Stimulated activated CD8-positive, alpha-beta memory T cell treated with anti-CD3 and anti-CD28 coated beads, Interleukin-4, amount 100 ng/mL, for 1 hour (primary cell): ENCODE data around the gene CLSTN1.
A peak's percentile ranks its signal among the peaks of the same experiment; 100 is the strongest.
"Not testable (repeated sequence)": the region's sequence is repeated elsewhere in the genome, so short reads cannot be mapped to it uniquely, and the experiment has no call there.

ENCODE experiments used
- DNase-seq, 2 donors: peaks; one replicate each; pipeline ENCODE4 v3.0.0-alpha.2; 2020; ENCODE audit warnings: low read depth in 2 of 2, low spot score in 1 of 2

CLSTN1 gene

GRCh38 chr1:9798236-9799130, 25.3 kb downstream of the CLSTN1 start:
- DNase-seq: no peak

- DNase-seq: no peak
These were observed 26.7 kb downstream of the CLSTN1 start for GRCh38 chr1:9797049-9797448.

DNA sequence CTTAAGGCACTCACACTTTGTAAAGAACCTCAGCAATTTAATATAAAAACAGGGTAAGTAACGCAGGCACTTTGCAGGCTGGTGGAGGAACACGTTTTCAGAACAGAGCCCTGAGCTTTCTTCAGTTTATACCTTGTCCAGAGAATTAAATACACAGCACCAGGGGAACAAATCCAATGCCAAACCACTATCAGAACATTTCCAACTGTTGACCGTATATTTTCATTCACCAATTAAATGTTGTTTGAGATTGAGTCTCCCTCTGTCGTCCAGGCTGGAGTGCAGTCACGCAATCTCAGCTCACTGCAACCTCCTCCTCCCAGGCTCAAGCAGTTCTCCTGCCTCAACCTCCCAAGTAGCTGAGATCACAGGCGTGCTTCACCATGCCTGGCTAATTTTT, 29.7 kb downstream of the CLSTN1 start:
- no peak for DNase-seq

GRCh38 chr1:9793291-9793690, 30.5 kb downstream of the CLSTN1 start:
- no peak for DNase-seq

GRCh38 chr1:9792156-9793042, 31.4 kb downstream of the CLSTN1 start:
- DNase-seq: no peak

GRCh38 chr1:9789700-9790099, 34.1 kb downstream of the CLSTN1 start:
- not testable (repeated sequence) for DNase-seq

- DNase-seq: no peak
These were observed 36.1 kb downstream of the CLSTN1 start for GRCh38 chr1:9787702-9788101.

DNA sequence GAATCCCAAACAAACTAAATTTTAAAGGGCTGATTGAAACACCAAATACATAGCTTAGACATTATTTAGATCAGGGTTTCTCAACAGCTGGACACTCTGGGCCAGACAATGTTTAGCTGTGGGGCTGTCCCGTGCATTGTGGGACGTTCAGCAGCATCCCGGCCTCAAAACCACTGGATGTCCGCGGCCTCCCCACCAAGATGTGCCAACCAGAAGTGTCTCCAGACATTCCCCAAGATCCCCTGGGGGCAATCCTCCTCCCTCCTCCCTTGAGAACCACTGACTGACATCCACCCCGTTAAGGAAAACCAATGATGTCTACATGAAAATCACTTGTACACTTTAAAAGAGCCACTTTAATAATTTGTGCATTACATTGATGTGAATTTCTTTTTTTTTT, 38.4 kb downstream of the CLSTN1 start:
- DNase-seq: no peak

- peak; percentile 28 to 35 for DNase-seq
These were observed 39.1 kb downstream of the CLSTN1 start for GRCh38 chr1:9784508-9785133.

DNA sequence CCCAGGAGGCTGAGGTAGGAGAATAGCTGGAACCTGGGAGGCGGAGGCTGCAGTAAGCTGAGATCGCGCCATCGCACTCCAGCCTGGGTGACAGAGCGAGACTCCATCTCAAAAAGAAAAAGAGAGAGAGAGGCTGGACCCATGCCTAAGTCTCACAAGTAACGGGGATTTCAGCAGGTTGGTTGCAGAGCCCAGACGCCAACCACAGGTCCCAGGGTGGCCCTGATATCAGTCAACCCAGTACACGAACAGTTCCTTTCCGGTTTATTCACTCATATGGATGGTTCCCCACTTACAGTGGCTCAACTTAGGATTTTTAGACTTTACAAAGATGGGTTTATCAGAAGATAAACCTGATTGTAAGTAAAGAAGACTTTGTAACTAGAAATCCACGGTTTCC, 40.9 kb downstream of the CLSTN1 start:
- DNase-seq: no peak

- DNase-seq: no peak
These were observed 41.5 kb downstream of the CLSTN1 start for GRCh38 chr1:9782116-9782751.

DNA sequence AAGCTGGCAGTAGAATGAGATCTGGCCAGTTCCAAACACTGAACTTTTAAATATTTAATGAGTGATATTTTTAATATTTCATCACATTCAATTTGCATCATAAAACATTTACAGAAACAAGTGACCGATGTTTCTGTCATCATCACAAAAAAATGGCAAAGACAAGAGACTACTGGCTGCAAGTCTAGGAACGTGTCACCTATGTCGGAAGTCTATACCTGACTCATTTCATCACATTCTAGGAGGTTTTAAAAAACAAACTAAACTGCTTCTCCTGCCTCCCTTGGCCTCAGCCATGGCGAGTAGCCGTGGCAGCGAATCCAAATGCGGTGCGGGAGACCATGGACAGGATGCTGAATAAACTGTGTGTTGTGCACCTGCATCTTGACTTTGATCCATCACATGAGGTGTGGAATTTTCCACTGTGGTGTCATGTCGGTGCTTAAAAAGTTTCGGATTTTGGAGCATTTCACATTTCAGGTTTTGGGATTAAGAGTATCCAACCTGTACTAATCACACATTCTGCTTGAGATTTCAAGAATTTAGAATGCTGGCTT, 43.1 kb downstream of the CLSTN1 start:
- DNase-seq: no peak

DNA sequence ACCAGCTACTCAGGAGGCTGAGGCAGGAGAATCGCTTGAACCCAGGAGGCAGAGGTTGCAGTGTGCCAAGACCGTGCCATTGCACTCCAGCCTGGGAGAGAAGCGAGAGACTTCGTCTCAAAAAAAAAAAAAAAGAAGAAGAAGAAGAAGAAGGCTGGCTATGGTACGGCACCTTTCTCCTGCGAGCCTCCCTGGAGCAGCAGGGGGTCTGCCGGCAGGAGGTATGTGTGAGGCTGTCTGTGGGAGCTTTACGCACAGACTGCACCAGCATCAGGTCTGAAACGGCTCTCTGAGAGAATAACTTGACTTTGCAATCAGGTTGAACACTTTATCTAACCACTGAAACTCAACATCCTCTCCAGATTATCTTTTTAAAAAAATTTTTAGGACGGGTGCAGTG, 44.9 kb downstream of the CLSTN1 start:
- no peak for DNase-seq

- DNase-seq: no peak
These were observed 47.1 kb downstream of the CLSTN1 start for GRCh38 chr1:9776685-9777084.

DNA sequence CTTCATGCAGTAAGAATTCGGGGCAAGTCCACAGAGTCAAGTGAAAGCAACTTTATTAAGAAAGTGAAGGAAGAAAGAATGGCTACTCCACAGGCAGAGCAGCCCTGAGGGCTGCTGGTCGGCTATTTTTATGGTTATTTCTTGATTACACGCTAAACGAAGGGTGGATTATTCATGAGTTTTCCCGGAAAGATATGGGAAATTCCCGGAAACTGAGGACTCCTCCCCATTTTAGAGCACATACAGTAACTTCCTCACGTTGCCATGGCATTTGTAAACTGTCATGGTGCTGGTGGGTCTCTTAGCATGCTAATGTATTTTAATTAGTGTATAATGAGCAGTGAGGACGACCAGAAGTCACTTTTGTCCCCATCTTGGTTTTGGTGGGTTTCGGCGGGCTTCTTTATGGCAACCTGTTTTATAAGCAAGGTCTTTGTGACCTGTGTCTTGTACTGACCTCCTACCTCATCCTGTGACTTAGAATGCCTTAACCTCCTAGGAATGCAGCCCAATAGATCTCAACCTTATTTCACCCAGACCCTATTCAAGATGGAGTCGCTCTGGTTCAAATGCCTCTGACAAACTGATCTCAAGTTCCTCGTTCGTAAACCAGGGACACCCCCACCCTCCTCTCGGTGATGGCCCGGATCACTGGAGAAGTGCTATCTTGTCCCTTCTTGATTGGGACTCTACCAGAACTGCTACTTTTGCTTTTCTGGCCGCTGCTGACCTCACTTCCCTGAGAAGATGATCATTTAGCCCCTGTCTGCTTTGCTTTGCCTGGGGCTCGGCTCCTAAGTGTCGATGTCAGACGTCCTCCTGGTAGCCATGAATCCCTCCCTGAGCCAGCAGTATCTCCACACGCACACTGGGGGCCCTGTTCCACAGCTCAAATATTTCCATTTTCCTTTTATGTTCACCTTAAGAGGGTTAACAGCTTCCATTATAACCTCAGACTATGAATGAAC, 48.8 kb downstream of the CLSTN1 start:
- DNase-seq: no peak

GRCh38 chr1:9770298-9770697, 53.5 kb downstream of the CLSTN1 start:
- no peak for DNase-seq

DNA sequence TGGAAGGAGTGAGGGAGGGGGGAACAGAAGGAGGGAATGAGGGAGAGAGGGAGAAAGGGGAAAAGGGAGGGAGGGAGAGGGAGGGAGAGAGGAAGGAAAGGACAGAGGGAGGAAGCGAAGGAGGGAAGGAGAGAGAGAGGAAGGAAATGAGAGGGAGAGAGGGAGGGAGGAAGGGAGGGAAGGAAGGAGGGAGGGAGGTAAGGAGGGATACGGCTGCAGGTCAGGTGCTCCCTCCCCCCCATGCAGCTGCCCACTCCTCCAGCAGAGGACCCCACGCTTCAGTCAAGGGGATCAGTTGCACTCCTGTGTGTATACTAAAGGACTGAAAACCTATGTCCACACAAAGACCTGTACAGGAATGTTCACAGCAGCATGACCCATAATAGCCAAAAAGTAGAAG, 54.8 kb downstream of the CLSTN1 start:
- no peak for DNase-seq

DNA sequence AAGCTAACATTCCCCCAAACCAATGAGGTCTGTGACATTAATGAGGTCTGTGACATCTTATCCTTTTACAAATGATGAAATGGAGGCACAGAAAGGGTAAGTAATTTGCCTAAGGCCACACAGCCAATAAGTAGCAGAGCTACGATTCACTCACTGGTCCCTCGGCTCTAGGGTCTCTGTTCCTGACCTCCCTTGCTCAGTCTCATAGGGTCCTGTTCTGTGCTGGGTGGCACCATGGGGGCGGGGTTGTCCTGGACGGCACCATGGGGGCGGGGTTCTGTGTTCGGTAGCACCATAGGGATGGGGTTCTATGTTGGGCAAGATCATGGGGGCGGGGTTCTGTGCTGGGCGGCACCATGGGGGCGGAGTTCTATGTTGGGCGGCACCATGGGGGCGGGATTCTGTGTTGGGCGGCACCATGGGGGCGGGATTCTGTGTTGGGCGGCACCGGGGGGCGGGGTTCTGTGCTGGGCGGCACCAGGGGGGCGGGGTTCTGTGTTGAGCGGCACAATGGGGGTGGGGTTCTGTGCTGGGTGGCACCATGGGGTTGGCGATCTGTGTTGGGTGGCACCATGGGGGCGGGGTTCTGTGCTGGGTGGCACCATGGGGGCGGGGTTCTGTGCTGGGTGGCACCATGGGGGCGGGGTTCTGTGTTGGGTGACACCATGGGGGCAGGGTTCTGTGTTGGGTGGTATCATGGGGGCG, 55.6 kb downstream of the CLSTN1 start:
- DNase-seq: no peak
